GM12872 (cell line): ENCODE data around the gene HERC3.

Experiments
- TF ChIP-seq, protein P1 (sequence below): IDR thresholded peaks from 3 replicates; pipeline ENCODE4 v1.5.1; 2011; ENCODE audit warnings: low read depth, mild to moderate bottlenecking, low read length, moderate library complexity; ENCODE audit not compliant: insufficient read depth

Gene HERC3

DNA sequence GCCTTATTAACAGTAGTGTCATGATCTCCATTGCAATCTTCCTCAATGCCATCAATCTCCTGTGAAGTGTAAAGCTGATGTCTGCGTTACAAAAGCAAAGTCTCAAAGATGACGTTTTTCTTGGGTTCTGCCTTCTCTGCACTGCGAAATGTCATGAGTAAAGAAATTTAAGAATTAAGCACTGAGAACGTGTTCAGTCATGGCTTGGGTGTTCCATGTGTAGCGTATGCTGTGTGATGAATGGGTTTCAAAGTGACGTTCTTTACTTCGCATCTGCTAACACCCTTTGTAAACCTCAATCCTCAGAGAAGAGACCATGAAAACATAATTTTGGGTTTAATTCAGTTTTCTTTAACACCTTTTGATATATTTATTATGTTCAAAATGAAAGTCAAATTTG lies 104.3 kb downstream of the HERC3 start:
- TF ChIP-seq, protein P1, sequence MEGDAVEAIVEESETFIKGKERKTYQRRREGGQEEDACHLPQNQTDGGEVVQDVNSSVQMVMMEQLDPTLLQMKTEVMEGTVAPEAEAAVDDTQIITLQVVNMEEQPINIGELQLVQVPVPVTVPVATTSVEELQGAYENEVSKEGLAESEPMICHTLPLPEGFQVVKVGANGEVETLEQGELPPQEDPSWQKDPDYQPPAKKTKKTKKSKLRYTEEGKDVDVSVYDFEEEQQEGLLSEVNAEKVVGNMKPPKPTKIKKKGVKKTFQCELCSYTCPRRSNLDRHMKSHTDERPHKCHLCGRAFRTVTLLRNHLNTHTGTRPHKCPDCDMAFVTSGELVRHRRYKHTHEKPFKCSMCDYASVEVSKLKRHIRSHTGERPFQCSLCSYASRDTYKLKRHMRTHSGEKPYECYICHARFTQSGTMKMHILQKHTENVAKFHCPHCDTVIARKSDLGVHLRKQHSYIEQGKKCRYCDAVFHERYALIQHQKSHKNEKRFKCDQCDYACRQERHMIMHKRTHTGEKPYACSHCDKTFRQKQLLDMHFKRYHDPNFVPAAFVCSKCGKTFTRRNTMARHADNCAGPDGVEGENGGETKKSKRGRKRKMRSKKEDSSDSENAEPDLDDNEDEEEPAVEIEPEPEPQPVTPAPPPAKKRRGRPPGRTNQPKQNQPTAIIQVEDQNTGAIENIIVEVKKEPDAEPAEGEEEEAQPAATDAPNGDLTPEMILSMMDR: no peak

DNA sequence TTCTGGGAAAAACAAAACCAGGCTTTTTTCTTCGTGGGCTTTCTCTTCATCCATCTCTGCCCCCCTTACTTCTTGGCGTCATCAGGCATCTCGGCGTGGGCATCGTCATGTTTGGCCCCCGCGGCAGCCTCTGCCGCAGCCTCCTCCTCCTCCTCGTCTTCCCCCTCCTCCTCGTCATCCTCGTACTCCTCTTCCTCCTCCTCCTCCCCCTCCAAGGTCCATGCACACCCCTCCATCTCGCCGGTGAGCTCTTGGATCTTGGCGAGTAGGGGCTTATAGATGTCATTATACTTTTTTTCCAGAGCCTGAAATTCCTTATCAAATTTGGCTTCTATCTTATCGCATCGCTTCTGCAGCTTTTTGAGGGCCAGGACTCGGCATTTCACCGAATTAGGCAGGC lies 104.9 kb downstream of the HERC3 start:
- TF ChIP-seq, protein P1: no peak

DNA sequence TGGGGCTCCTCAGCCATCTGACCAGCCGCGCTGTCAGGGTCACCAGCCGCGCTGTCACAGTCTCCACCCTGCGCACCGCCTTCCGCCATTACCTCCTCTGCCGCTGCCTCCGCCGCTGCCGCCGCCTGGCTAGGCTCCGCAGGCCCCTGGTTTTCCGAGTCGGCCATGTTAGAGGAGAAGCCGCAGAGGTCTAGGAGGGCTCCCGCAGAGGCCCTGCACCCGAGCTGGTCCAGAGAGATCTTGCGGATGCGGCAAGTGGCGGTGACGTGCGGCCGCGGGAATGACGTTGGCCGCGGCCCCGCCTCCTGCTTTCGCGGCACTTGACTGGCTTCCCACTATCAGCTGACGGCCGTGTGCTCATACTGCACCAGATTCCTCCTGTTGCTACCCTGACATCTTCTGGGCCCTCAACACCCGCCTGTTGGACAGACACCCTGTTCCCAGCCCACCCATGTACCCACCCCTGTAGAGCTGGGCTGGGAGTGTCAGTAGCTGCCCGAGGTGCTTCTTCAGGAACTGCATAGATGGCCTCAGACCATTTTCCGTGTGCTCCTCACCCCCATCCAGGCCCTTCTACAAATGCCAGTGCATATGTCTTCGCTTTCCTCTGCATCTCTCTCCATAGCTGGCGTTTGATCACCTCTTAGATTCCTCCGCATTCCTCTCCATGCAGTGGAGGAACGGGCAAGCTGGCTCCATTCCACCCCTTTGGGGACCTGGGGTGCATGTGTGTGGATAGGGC lies 105.5 kb downstream of the HERC3 start, which contains the start of gene NAP1L5:
Gene NAP1L5, minus strand, starts transcription at position 242 of the 742 bp plus-strand sequence. Its CDS starts 75 bp downstream, at position 167.
- TF ChIP-seq, protein P1: no peak

DNA sequence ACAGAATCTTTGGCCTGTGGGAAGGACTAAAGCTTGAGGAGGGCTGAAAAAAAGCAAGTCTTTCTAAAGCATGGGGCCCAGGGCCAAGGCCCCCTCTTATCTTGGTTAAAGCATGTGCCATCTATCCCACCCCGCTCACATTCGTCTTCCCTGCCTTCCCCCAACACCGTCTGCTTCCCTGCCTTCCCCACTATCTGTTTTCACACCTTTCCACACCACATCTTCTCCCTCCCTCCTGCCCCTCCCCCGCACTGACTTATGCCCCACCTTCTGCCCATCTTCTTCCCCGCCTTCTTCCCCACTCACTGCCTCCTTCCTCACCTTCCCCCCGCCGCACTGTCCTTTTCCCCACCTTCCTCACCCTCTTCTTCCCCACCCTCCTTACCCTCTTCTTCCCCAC lies 106.2 kb downstream of the HERC3 start:
- TF ChIP-seq, protein P1: no peak

DNA sequence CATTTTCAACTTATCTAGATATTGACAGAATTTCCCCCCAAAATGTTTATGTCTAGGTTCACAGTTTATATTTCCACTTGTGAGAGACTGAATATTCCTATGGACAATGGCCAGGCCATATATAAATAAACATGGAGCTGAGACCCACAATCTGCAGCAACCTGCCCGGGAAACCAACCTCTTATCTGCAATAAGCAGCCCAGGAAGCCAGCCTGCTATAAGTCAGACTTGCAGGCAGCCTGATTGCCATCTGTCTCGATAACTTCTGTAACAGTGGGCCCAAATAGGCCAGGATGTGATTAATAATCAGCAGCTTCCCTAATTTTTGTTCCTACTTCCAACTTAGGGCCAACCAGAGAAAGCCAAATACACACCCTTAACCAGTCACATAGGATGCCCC lies 110.5 kb downstream of the HERC3 start:
- TF ChIP-seq, protein P1: no peak

DNA sequence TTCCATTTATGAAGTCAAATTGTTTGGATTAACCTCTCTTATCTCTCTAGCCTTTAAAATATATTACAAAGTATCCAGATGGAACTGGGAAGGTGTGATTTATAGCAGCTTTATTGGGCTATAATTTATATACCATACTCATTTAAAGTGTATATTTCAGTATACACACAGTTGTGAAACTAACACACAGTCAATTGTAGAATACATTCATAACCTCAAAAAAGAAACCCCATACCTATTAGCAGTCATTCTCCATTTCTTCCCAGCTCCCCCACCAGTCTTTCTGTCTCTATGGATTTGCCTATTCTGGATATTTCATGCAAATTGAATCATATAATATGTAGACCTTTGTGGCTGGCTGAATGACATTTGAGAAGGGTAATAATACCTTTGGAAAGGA lies 112.9 kb downstream of the HERC3 start:
- TF ChIP-seq, protein P1: no peak

DNA sequence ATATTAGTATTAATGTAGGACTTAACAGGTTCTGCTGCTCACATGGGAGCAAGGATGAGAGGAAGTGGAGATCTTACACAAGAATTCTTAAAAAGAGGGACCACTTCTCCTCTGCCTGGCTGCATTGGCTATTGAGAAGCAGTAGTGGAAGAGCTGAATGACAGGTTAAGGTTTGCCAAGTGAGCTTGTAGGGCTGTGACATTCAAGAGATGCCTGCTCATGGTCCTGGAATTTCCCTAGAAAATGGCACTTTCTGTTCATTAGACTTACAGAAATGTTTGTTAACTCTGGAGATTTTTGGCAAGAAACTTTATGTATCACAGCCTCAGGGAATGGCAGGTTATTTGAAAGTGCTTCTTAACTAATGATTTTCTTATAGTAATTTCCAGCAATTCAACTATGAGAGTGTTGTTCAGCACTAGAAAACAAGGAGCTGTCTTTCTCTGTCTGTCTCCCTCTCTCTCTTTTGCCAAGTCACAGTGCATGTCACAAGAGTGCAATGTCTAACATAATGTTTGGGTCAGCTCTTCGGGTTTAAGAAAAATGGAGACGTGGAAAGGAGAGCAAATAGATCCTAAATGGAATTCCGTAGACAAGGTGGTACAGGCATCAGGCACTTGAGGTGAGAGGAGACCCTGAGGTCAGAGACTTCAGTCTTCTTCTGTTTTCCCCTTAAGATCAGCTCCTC lies 113.7 kb downstream of the HERC3 start:
- TF ChIP-seq, protein P1: no peak
